Measurements from ENCODE around the gene FGR.

Gene FGR

DNA sequence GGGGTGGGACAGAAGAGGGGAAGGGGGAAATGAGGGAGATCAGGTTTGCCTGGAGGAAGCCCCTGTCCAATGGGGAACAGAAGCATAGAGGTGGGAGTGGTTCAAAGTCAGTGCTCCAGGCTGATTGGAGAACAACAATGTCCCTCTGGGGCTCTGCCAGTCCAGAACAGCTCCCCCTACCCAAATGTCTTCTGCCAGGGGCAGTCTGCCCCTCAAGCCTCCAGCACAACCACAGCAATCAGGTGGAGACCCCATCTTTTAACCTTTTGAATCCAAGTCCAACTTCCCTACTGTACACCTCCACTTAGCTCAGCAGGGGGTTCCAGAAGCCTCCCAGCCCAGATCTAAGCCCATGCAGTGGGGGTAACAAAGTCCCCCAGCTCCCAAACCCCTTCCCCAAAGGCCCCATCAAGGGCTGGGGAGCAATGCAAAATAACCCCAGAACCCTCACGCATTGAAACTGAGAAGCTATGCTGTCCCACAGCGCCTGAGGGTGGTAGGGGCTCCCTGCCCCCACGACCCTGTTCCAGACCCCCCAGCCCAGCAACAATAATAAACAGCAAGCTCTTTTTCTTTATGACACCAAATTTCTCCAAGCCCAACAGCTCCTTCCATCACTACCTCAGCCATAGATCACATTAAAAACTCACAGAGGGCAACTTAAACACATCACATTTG, 34.3 kb downstream of the FGR start:
- DNase-seq (ENCODE audit: low spot score) = no peak

DNA sequence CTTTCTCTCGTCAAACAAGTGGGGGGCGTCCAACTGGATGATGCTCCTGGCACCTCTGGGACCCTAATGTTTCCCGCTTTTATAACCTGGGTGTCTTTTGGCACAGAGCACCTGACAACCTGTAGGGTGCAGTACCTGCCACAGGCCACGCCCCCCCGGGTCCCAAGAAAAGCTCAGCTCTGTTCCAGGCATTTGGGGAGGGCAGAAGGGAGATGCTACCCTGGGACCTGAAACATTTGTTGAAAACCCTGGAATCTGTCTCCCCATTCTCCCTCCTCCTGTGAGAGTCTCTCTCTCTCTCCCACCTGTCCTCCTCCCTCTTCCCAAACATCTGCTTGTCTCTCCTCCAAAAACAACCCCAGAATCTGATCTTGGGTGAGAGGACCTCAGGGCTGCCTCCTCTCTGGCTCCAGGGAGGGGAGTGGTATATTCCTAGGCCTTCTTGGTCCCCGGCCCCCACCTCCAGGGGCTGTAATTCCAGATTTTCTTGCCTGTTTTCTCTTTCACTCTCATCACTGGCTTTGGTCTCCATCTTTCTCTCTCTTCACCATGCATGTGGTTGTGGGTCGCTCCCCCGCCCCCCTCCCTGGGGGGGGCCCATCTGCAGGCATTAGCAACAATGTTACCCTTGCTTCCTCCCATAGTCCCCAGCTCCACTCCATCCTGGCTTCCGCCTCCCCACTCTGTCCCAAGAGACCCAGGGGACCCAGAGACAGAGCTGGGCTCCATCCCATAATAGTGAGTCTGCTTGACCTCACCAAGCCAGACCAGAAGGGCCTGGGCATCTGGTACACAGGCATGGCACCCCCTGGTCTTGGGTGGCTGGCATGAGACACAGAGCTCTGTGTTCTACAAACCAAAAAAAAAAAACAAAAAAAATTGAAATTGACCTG, 35.1 kb downstream of the FGR start:
- no peak for DNase-seq (ENCODE audit: low spot score)

DNA sequence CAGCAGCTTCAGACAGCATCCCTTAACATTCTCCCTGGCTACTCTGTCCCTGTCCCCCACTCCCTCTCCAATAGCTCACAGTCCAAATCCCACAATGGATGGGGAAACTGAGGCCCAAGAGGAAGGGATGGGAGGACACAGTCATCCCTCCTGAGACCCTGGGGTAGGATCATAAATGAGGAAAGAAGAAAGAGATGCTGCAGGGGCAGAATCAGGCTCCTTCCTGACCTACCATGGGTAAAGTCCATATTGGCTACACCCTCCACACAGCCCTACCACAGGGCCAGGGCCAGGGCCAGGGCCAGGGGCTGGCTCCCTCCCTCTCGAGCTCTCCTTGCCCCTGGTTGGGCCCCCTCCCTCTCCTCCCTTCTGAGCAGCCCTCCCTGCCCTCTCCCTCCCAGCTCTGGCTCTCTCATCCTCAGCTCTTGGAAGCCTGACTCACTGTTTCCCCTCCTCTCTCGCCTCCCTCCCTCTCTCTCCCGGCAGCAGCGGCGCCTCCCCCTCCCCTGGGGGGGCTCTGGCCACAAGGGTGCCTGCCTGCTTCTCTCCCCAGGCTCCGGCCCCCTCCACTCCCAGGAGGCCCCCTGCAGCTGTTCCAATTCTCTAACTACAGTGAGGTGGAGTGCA, 36.0 kb downstream of the FGR start:
- DNase-seq (ENCODE audit: low spot score) = no peak

DNA sequence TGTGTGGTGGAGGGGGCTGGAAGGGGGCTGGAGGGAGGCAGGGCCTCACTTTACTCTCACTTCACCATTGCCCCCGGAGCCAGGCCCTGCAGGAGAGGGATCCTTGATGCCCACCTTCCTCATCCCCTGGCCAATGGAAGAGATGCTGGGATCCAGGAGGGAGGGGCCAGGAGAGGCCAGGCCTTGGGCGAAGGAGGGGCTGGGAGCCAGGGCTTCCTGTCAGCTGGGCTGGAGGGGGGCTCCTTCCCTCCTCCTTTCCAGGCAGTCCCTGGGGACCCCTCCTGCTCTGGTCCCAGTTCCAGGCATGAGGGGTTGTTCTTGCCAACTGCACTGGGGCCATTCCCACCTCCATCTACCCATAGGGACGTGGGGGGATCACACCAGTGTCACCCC, 36.7 kb downstream of the FGR start:
- no peak for DNase-seq (ENCODE audit: low spot score)

DNA sequence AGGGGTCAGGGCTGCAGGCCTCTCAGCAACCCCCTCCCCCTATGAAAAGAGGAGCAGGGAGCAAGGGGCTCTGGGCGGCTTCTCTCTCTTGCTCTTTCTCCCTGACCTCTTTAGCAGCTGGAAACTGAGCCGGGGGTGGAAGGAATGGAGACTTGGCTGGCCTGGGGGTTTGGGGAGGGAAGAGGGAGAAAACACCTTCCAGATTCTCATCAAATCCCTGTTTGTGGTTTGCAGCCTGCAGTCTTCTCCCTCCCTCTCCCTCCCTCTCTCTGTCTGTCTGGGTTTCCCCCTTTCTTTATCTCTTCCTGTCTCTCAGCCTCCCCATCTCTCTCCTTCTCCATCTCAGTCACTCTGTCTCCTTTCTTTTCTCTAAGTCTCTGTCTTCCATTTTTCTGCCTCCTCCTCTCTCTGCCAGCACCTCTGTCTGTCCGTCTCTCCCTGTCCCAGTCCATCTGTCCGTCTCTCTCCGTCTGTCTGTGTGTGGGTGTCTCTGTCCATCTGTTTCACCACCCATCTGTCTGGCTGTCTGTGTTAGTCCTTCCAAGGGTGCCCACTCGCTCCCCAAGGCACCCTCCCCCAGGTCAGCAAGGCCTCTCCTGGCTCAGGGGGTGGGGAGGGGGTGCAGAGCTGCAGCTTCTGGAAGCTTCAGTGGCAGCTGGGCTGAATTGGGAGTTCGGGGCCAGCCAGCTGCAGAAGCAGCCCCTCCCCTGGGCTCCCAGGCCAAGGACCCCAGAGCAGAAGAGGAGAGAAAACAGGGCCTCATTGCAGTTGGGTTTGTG, 37.3 kb downstream of the FGR start:
- no peak for DNase-seq (ENCODE audit: low spot score)

DNA sequence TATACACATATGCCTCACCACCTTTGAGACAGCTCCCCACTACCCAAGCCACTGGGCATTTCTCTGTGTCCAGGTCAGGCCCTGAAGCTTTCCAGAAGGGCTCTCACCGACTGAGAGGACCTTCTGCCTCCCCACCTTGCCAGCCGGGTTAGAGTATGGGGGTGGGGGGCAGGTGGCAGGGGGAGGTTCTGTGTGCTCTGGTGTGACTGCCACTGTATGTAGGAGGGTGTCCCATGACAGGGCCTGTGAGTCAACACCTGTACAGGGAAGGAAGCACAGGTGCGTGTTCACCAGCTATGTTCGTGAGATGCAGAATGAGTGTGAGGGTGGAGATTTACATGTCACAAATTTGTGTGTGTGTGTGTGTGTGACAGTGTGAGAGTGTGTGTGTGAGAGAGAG, 38.0 kb downstream of the FGR start:
- no peak for DNase-seq (ENCODE audit: low spot score)

DNA sequence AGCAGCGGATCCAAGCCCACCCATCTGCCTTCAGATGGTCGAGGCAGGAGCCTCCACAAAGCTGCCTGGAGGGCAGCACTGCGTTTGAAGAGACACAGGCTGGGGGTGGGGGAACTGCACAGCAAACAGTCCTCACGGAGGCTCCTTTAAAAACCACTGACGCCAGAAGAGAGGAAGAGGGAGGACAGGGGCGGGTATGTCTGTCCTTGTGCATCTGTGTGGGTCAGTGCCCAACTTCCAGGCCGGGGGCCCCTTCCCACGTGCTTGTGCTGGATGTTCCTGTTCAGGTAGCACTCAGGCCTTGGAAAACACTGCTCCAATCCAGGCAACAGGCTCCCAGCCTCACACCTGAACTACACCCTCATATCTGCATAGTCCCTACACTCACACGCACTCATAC, 38.7 kb downstream of the FGR start:
- no peak for DNase-seq (ENCODE audit: low spot score)

DNA sequence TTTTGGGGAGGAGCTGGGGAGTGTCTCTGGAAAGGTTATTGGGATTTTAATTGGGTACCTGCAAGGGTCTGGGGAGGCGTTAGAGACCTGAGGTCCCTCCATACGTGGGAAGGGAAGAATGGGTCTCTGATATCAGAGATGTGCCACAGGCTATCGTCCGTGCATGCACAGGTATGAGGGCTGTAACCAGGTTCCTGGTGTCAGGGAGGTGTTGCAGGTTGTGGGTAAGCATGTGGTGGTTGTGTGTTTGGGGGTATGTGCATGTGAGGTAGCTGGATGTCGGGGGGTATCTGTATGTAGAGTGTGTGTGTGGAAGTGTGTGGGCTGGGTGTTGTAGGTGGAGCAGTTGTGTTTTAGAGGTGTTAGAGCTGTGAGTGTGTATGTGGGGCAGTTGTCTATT, 39.4 kb downstream of the FGR start:
- DNase-seq (ENCODE audit: low spot score) = no peak

DNA sequence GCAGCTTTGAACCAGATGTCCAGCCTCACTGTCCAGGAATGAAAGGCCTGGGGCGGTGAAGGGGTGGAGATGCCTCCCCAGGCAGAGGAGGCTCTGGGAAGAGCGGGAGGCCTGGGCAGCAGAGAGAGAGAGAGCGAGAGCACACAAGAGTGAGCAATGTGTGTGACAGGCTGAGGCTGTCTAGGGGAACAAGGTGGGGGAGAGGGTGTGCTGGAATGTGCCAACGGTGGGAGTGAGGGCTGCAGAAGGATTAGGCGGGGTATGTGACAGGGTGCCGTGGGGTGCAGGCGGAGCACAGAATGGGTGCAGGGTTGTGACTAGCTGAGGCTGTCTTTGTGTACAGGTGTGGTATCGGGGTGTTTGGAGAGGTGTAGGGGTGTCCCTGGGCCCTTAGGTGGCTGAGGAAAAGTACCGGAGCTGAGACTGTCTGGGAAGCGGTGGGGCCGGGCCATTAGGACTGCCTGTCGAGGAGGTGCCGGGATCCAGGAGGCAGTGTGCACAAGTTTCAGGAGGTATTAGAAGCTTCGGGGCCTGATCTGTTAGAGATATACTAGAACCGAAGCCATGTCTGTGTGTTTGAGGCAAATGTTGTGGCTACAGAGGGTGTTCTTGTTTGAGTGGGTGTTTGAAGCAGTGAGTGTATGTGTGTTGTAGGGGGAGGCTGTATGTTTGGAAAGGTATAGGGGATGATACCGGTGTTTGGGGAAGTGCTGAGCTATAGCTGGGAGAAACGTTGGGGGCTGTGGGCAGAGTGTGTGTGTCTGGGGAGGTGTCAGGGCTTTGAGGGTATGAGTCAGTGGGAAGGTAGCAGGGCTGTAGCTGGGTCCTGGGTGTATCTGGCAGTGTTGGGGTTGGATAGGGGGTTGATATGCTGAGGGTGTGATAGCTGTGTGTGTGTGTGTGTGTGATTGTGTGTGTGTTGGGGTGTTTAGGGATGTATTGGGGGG, 40.1 kb downstream of the FGR start:
- no peak for DNase-seq (ENCODE audit: low spot score)

DNA sequence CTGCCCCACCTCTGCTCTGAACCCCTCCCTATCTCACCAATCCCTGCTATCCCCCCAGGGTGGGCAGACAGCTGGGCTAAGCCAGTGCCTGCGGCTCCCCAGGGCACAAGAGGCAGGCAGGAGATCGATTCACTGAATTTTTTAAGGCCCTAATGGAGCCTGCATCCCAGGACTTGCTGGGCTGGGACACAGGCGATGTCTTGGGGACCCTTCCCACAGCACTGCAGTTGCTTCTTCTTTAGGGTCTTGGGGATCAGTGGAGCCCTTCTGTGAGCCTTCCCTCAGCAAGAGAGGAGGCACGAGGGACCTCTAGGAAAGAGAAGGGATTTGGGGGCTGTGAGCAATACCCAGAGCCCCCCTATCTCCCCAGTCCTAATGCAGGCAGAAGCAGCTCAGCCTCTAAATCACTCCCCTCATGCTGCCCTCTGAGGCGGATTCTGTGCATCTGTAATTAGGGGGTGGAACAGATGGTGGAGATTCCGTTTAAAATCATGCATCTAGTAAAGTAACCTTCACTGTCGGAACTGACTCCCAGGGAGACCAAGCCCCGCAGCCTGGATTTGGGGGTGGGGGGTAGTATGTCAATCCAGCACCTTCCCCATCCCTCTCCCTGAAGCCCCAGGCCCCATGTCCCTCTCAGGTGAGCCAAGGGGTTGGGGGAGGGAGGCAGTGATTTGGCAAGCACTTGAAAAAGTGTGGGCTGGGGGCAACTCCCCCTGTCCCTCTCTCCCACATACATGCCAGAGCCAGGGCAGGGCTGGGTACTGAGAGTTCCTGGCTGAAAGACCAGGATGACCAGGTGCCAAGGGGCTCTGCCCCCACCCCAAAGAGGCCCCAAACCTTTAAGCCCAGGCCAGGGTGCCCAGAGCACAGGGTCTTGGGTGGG, 41.1 kb downstream of the FGR start:
- no peak for DNase-seq (ENCODE audit: low spot score)

DNA sequence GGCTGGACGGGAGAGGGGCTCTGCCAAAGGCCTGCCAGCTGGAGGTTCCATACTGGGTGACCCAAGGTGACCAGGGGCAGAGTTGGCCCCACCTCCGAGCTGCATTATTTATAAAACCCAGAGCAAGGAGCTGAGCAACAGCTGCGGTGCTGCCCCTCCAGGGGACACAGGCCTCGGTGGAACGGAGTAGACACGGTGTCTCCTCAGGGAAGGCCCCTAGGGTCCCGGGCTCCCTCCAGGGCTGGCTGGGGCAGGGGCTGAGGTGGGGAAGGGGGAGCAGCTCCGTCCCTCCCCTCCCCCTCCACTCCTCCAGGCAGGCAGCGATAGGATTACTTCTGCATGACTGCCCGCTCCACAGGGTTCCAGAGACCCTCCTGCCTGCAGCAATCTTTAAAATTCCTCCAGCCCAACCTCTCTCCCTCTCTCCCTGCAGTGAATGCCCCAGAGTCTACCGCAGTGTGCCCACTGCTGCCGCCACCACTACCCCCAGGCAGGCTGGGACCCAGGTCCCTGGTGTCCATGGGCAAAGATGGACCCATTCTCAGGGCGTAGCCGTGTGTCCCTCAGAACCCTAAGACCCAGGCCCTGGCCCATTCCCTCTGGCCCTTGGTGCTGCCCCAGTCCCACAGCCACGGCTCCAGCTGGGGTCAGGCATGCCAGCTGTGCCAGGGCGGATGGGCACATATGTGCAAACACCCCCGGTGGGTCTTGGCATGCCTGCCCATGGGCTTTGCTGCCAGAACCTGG, 41.9 kb downstream of the FGR start:
- no peak for DNase-seq (ENCODE audit: low spot score)

DNA sequence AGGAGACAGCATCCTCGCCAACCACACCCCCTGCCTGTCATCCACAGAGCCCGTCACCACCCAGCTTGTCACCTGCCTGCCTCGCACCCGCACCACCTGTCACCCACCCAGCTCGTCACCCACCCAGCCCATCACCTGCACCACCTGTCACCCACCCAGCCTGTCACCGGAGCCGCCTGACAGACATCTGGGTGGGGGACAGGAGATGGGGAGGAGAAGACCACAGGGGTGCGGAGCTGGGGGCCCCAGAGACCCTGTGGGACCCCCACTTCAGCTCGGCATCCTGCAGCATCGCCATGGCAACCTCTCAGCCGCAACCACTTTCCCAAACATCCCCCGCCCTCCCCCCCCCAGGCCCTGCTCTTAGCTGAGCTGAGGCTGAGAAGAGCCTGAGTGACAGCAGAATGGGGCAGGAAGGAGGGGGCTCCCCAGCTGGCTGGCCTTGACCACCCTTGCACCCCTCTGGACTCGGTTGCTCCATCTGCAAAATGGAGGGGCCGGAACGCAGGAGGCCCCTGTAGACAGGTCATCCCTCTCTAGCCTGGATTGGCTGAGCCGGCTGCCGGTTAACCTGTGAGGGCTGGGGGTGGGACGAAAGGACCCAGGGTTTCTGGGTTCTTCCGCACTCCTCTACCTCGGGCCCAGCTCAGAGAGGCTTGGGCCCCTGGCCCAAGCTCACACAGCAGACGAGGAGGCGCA, 42.6 kb downstream of the FGR start:
- DNase-seq (ENCODE audit: low spot score) = no peak

DNA sequence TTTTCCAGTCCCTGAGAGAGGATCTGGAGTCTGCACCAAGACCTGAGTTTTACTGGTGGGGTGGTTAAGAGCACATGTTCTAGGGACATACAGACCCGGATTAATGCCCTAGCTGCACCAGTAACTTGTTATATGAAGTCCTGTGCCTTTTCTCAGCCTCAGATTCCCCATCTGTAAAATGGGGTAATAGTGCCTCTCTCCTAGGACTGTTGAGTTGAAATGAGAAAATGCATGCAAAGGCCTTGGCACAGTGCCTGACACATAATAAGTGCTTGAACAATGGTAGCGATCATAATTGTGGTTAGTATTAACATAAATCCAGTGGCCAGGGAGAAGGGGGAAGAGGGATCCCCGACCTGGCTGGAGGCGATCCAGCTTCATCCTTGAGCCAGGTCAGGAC, 43.4 kb downstream of the FGR start:
- DNase-seq (ENCODE audit: low spot score) = no peak

DNA sequence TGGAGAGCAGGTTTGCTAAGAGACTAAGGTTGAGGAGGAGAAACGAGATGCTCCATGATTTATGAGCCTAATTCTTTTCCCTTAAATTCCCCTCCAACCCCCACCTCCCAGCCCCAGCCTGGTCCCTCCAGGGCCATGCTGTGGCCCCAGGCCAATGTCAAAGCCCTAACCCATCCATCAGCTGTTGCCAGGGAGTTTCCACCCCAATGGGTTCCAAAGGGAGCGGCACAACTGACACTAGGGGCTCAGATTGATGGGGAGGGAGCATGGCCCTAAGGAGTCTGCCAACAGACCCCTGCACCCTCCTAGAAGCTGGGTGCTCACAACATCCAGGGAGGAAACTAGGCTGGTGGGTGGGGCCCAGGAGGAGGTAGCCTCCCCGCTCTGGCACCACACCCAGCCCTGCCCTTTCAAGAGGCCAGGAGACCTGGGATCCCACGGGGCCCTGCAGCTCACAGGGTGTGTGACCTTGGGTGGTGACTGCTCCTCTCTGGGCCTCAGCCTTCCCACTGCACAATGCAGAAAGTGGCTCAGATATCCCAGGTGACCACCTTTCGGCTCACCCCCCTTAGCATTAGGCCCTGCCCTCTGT, 44.0 kb downstream of the FGR start:
- no peak for DNase-seq (ENCODE audit: low spot score)

DNA sequence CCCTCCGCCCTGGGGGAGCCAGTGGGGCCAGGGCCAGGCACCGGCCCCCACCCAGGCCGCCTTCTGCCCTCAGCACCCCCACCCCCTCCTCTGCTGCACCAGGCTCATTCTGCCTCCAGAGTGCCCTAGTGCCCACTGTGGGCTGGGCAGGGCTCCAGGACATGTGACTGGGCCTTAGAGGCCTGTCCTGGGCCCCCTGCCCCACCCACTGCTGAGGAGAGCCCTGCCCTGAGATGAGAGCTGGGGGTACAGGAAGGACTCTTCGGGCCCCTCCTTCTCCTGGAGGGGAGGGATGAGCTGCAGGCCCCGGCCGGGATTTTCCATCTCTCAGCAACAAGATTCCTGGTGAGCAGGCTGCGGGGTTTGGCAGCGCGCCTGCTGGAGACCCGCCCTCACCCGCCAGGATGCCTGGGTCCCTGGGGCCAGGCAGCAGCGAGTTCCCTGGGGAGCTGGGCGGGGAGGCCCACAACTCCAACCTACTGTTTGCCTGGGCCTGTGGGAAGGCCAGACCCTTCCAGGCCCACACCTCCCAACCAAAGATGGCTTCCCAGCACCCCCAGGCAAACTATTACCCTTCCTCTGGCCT, 45.1 kb downstream of the FGR start:
- no peak for DNase-seq (ENCODE audit: low spot score)

DNA sequence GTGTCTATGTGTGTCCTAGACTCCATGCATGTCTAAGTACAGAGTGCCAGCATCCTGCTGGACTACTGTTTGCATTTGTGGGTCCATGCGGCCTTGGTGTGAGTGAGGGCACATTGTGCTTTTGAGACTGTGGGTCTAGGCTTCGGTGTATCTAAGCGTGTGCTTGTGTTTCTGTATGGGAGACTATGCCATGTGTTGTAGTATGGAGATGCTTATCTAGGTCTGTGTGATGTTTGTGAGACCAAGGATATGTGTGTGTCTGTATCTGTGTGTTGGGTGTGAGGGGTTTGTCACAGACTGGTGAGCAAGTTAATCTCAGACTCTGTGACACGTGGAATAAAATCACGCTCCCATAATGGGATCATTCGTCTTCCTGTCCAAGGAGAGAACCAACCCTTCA, 45.5 kb downstream of the FGR start:
- DNase-seq (ENCODE audit: low spot score) = no peak

DNA sequence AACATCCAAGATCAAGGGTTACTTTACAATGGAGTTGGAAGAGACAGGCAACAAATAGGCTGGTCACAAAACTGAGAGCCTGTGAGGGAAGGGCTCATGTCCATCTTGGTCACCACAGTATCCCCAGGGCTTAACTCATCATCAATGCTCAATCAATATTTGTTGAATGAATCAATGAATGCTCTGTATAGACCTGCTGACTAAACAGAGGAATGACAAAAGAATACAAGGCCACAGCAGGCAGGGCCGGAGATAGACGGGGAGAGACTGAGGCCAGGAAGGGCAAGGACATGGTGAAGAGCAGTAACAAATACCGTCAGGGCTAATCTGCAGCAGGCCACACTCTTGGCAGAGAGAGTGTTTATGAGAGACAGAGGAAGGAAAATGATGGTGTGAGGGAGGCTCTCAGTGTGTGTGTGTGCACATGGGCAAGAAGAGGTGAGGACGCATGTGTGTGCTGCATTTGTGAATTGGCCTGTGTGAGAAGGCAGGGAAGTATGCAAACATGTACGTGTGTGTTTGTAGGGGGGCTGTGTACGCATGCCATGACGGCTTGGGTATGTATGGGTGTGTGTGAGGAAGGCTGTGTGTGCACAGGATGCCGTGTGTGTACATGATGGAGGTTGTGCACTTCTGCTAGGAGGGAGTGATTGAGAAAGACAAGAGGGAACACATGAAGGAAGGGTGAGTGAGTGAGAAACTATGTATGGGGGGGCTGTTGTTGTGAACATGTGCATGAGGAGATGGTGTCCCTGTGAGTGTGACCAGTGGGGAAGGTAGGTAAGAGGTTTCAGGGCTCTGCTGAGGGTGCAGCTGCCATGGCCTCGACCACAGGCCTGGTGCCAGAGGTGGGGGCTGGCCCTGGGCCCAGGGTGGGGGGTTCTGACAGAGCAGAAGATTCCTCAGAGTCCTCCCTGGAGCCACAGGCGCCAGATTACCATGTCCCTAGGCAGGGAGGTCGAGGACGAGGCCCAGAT, 46.4 kb downstream of the FGR start:
- DNase-seq (ENCODE audit: low spot score) = no peak

All from CD4-positive, alpha-beta T cell treated with Interleukin-6 at 100 ng/mL for 8 hours (primary cell).